HK-2 (cell line): ENCODE measurements around the gene RGS17.
A peak's percentile ranks its signal among the peaks of the same experiment; 100 is the strongest.
"Not testable (repeated sequence)": the region's sequence is repeated elsewhere in the genome, so short reads cannot be mapped to it uniquely, and the experiment has no call there.

Experiments used
- DNase-seq: peaks from one replicate; pipeline ENCODE4 v3.0.0-alpha.2; 2018; ENCODE audit not compliant: unreplicated experiment

The RGS17 gene, protein sequence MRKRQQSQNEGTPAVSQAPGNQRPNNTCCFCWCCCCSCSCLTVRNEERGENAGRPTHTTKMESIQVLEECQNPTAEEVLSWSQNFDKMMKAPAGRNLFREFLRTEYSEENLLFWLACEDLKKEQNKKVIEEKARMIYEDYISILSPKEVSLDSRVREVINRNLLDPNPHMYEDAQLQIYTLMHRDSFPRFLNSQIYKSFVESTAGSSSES

GRCh38 chr6:153131037-153131981 lies at the start of gene RGS17:
TSS of gene RGS17 (minus strand) at chr6:153131282. CDS start at chr6:153044018, 87,264 bp downstream.
- peak; percentile 75 for DNase-seq

- no peak for DNase-seq
Observed at GRCh38 chr6:153172815-153173214, 41.7 kb upstream of the RGS17 start.

- DNase-seq = peak; percentile 56
Observed at GRCh38 chr6:153170511-153170910, 39.4 kb upstream of the RGS17 start.

DNA sequence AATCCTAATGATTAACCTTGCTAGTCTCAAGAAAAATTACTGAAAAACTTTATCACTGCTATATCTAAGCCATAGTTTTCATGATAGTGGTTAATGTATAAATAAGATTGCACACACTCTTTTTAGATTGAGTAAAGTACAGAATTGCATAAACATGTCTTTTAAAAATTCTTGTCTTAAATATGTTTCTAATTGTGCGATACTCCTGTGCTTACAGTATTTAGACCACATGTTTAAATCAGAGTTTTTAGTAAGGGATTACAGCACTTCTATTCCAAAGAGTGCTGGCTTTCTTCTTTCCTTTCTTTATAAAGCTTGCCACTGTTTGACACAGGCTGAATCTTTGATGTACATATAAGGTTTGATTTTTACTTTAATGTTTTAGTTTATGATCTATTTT lies 36.8 kb upstream of the RGS17 start:
- DNase-seq = no peak

GRCh38 chr6:153167061-153167891 lies 36.2 kb upstream of the RGS17 start:
- DNase-seq = no peak

GRCh38 chr6:153162646-153163045 lies 31.6 kb upstream of the RGS17 start:
- DNase-seq = no peak

GRCh38 chr6:153162172-153162571 lies 31.1 kb upstream of the RGS17 start:
- no peak for DNase-seq

- DNase-seq = no peak
Observed at GRCh38 chr6:153160221-153160620, 29.1 kb upstream of the RGS17 start.

DNA sequence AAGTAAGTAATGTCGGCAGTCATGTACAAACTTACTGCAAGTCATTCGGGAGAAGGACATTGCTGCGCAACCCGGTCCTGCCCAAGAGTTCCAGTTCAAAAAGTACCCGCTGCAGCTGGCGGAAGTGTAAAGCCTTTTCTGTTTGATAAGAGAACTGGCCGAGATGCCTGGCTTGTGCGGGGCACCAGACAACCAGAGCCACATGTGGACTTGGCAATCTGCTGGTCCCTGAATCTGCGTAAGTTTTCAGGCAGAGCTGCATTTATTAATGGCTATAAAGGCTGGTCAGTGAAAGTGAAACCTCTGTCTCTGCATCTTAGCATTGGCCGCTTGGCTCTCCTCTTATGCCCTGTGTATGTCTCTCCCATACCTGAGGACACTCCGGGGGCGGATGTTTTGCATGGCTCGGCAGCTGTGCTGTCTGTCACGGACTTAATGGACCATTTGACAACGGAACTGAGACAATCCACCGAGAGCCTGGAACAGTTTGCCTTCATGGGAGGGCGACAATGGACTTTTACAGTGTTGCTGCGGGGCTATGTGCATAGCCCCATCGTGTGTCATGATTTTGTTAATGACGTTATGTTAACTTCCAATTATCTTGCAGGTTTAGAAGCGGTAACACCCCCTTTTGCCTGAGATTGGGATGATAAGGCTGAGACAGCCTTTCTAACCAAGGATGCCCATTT lies 19.8 kb upstream of the RGS17 start:
- no peak for DNase-seq

DNA sequence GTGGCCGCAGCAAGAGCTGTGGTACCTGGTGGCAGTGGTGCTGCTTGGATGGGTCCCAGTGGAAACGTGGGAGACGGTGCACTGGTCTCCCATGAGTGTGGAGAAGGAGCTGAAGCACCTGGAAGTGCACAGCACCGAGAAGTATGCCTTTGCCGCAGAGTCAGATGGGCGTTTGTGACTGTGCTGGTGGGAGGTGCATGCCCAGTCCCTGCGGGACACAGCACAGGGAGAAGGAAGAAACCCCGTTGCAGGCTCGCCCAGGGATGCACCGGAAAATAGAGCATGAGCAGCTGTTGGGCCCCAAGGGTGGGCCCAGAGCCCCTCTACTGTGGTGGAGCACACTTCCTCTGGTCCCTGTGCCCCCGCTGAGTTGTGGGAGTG lies 19.3 kb upstream of the RGS17 start:
- no peak for DNase-seq

GRCh38 chr6:153149891-153150290 lies 18.8 kb upstream of the RGS17 start:
- no peak for DNase-seq

DNA sequence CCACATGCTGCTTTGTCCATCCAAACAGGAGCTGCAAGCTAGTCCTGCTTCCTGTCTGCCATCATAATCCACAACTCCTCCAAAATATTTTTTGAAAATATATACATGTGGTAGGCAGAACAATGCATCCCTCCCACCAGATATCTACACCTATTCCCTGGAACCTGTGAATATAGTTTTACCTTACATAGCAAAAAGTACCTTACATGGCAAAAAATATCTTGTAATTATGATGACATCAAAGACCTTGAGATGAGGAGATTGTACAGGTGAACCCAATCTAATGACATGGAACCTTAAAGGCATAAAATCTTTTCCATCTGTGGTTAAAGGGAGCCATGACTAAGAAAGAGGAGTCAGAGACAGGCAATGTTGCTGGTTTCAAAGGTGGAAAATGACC lies 15.3 kb upstream of the RGS17 start:
- DNase-seq = no peak

DNA sequence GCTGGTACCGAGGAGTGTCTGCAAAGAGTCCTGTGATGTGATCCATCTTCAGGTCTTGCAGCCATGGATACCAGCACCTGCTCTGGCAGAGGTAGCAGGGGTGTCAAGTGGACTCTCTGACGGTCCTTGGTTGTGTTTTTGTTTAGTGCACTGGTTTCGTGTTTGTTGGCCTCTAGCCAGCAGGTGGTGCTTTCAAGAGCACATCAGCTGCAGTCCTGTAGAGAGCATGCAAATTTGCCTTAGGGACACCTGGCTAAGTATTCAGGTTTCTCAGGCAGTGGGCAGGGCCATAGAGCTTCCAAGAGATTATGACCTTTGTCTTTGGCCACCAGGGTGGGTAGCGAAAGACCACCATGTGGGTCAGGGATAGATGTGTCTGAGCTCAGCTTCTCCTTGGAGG lies 14.5 kb upstream of the RGS17 start:
- no peak for DNase-seq

DNA sequence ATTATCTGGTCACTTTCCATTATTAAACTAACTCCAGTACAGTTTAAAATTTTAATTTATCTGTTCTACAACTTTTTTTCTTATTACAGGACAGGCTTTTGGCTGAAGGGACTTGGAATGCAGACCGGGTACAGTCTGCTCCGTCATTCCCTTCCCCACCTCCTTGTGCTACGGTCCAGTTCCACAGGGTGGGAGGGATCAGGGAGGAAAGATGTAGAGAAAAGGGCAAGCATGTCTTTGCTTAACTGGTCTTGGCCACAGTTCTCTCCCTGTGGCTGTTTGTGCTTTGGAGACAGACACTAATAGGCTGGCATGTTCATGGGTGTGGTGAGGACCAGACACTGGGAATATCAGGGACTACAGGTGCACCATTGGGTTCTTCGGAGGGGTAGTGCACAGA lies 12.1 kb upstream of the RGS17 start:
- no peak for DNase-seq

GRCh38 chr6:153140299-153140698 lies 9.2 kb upstream of the RGS17 start:
- DNase-seq = no peak

DNA sequence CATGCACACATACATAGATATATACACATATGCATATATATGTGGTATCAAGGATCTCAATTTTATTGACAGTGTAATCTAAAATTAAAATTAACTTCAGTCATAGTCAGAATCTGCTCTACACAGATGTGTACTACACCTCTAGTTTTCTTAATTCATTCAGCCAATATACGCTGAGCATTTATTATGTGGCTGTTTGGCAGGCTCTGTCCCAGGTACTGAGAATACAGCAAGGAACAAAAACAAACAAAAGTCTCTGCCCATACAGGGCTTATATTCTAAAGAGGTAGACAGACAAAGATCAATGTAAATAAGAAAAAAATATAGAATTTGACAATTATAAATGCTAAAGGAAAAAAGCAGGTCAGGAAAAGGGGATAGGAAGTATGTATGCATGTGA lies 7.8 kb upstream of the RGS17 start:
- DNase-seq = no peak

GRCh38 chr6:153135681-153136080 lies 4.6 kb upstream of the RGS17 start:
- no peak for DNase-seq

DNA sequence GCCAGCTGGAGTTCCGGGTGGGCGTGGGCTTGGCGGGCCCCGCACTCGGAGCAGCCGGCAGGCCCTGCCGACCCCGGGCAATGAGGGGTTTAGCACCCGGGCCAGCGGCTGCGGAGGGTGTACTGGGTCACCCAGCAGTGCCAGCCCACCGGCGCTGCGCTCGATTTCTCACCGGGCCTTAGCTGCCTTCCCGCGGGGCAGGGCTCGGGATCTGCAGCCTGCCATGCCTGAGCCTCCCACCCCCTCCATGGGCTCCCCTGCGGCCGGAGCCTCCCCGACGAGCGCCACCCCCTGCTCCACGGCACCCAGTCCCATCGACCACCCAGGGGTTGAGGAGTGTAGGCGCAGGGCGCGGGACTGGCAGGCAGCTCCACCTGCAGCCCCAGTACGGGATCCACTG lies 2.6 kb upstream of the RGS17 start:
- not testable (repeated sequence) for DNase-seq

GRCh38 chr6:153130515-153131036 lies 506 bp downstream of the RGS17 start:
- peak; percentile 38 for DNase-seq

- peak; percentile 31 for DNase-seq
Observed at GRCh38 chr6:153129873-153130514, 1.1 kb downstream of the RGS17 start.

DNA sequence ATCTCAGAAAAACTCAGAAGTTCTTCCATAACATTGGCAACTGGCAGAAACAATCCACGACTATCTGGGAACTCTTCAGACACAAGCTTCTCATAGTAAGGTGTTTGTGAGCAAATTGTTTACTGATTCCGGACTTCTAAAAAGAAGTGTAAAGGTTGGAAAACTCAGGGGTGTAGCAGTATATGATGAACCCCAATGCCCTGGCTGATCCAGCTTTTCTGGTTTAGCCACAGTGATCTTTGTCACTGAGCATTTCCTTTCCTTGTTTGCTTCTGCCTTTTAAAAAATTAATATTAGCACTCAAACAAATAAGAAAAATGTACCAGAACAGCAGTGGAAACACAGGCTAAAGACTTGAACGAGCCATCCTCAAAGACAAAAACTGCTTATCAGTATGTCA lies 4.9 kb downstream of the RGS17 start:
- DNase-seq = no peak
